Peyer's patch (tissue), 4 donors: ENCODE measurements around the gene TGFB2. TPM values are rescaled to one million over a fixed set of nuclear protein-coding genes. Genes with fewer than 3 reads are reported as not detected.

Experiments used
- DNase-seq, 3 donors: peaks; one replicate each; pipeline ENCODE4 v3.0.0-alpha.2; 2017 to 2019
- H3K27ac ChIP-seq, 4 donors: fragments of 200-600 bp; sonication (generic); one replicate each; pipeline ENCODE4 v1.5.1; 2016 to 2019
- H3K27me3 ChIP-seq, 2 donors: fragments of 200-600 bp; sonication (generic); one replicate each; pipeline ENCODE4 v1.5.1; 2019
- H3K36me3 ChIP-seq, 3 donors: fragments of 200-600 bp; sonication (generic); one replicate each; pipeline ENCODE4 v1.5.1; 2016 to 2019
- H3K4me1 ChIP-seq, 4 donors: fragments of 200-600 bp; sonication (generic); one replicate each; pipeline ENCODE4 v1.5.1; 2016 to 2019
- H3K4me3 ChIP-seq, 4 donors: fragments of 200-600 bp; sonication (generic); 1 replicate in 3 of 4; 2 replicates in 1 of 4; pipeline ENCODE4 v1.5.1; 2016 to 2019; ENCODE audit warnings: mild to moderate bottlenecking in 1 of 4
- H3K9me3 ChIP-seq, 4 donors: fragments of 200-600 bp; sonication (generic); one replicate each; pipeline ENCODE4 v1.5.1; 2016 to 2019; ENCODE audit warnings: mild to moderate bottlenecking in 1 of 4
- POLR2A ChIP-seq, 2 donors: fragments of 450-650 bp; IDR thresholded peaks; one replicate each; pipeline ENCODE4 v1.5.1; 2017; ENCODE audit warnings: antibody characterized with exemption in 2 of 2, mild to moderate bottlenecking in 2 of 2, moderate library complexity in 2 of 2
- total RNA-seq, 4 donors: library from RNA; depleted of rRNA; stranded (reverse); fragments of >200 nt; gene quantifications; one replicate each; pipeline ENCODE4 v1.1.0, GENCODE V29; 2016
- TF ChIP-seq, protein P1 (sequence below), 6 experiments: fragments of 450-650 bp in 4 of 6; fragments of 200-600 bp in 2 of 6; sonication (generic) in 1 of 6; IDR thresholded peaks; one replicate each; pipeline ENCODE4 v1.5.1; 2017 to 2019; ENCODE audit warnings: antibody characterized with exemption in 6 of 6, mild to moderate bottlenecking in 3 of 6, moderate library complexity in 1 of 6

Gene TGFB2
- total RNA-seq, 4 donors from 2014 or later: 0.28 to 1.7 (median 0.54) TPM; not detected in 1

DNA sequence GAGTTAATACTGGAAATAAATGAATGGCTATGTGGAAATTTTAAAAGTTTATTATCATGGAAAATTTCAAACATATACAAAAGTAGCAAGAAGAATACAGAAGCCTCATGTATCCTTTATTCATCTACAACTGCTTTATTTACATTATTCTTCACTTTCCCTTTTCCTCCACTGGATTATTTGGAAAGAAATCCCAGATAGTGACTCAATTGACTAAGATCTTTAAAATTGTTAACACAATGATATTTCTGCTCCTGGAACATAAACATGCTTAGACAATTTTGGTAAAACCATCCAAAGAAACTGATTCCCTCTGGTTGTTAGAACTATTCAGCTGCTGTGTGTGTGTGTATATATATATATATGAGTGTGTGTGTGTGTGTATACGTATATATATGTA is 116.2 kb downstream of the TGFB2 start:
- Histone ChIP-seq H3K27me3 (no peaks in the 10 kb centered on the region), H3K27ac (no peak overlapping the region), H3K4me3 (no peak overlapping the region), H3K9me3 (no peaks in the 10 kb centered on the region), H3K4me1 (peaks cover 0 to 6% (median 0%) of the 10 kb centered on the region in 4 donors), H3K36me3 (no peaks in the 10 kb centered on the region)
- TF ChIP-seq, protein P1, sequence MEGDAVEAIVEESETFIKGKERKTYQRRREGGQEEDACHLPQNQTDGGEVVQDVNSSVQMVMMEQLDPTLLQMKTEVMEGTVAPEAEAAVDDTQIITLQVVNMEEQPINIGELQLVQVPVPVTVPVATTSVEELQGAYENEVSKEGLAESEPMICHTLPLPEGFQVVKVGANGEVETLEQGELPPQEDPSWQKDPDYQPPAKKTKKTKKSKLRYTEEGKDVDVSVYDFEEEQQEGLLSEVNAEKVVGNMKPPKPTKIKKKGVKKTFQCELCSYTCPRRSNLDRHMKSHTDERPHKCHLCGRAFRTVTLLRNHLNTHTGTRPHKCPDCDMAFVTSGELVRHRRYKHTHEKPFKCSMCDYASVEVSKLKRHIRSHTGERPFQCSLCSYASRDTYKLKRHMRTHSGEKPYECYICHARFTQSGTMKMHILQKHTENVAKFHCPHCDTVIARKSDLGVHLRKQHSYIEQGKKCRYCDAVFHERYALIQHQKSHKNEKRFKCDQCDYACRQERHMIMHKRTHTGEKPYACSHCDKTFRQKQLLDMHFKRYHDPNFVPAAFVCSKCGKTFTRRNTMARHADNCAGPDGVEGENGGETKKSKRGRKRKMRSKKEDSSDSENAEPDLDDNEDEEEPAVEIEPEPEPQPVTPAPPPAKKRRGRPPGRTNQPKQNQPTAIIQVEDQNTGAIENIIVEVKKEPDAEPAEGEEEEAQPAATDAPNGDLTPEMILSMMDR (IDR thresholded peaks at IDR 0.05): no peak
- no peak for TF ChIP-seq POLR2A (IDR thresholded peaks at IDR 0.05)
- no peak for DNase-seq

DNA sequence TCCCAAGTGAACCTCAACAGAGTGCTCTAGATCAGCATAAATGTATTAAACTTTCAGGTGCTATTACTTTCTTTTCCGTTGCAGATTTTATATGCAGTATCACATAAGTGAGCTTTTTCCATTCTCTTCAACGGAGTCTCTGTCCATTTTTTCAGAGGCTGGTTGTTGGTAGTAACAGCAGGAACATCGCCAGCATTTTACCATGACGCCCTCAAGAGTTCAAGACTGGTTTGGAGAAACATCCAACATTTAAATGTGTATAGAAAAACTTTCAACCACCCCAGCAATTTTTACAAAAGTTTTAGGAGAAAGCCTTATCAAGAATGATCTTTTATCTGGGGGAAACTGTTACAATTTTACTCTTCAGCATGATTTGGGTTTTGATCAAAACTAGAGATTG is 117.0 kb downstream of the TGFB2 start:
- Histone ChIP-seq H3K27me3 (no peaks in the 10 kb centered on the region), H3K4me1 (peaks cover 0 to 6% (median 0%) of the 10 kb centered on the region in 4 donors), H3K36me3 (no peaks in the 10 kb centered on the region), H3K4me3 (no peak overlapping the region), H3K27ac (peak overlapping the region in 1 of 4 donors; percentile 64), H3K9me3 (no peaks in the 10 kb centered on the region)
- DNase-seq: no peak
- no peak for TF ChIP-seq POLR2A (IDR thresholded peaks at IDR 0.05)
- TF ChIP-seq, protein P1 (IDR thresholded peaks at IDR 0.05): no peak

DNA sequence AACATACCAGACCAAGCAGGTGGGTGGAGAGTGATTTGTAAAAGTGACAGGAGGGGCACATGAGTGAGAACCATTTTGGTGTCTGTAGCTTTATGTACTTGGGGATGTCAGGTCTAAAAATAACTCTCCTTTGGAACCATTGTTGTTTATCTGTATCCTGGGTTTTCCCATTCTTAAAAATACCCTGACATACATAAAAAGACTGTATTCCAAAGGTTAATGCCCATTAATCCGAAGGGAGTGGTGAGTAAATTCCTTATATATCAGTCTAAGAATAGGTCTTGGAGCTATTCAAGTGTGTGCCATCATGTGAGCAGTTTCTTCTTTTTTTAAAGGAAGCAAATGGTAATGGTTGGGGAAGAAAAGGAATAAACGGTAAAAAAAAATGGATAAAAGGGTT is 117.5 kb downstream of the TGFB2 start:
- H3K9me3 ChIP-seq: no peaks in the 10 kb centered on the region
- H3K36me3 ChIP-seq: no peaks in the 10 kb centered on the region
- no peaks in the 10 kb centered on the region for H3K27me3 ChIP-seq
- peak overlapping the region in 1 of 4 donors; percentile 64 for H3K27ac ChIP-seq
- DNase-seq: no peak
- peaks cover 0 to 6% (median 0%) of the 10 kb centered on the region in 4 donors for H3K4me1 ChIP-seq
- TF ChIP-seq POLR2A (IDR thresholded peaks at IDR 0.05): no peak
- TF ChIP-seq, protein P1 (IDR thresholded peaks at IDR 0.05): no peak
- H3K4me3 ChIP-seq: no peak overlapping the region

DNA sequence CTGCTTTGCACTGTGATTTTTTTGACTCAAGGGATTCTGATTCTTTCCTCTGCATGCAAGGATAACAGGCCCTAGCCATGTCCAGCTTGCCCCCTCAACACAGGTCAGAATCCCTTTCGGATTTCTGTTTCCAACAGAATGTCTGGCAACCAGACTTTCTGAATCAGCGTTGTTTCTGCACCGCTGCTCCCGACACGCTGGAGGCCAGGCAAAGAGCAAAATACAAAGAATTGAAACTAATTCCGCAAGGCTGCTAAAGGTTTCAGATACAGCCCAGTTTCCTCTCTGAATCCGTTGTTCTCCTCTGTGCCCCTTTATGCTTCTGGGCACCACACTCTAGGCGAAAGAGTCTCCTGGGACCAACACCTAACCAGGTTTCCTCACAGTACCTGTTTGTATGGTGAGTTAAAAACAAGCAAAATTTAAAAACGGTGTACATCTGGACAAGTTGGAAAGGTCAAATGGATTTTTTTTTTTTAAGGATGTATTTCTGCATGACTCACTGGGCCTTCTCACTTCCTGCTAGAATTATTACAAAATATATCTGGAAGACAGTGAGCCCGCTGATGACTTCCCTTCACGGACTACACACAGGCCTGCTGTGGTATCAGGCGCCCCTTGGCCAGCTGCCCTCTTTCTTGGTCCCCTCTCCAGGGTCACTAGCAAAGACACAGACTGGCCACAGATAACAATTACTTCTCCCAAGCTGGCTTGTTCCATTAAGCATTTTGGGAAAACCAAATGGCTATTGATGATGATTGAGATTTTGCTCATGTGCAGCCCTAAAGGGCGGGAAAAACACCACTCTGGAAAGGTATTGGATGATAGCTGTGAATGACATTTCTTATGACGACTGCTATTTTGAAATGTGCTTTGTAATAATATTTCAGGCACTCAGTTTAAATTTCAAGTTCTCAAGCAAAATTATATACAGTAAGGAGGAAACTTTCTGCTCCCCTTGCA is 118.3 kb downstream of the TGFB2 start:
- DNase-seq: peak in 1 of 3 donors; percentile 54
- peak overlapping the region in 1 of 4 donors; percentile 64 for H3K27ac ChIP-seq
- TF ChIP-seq, protein P1 (IDR thresholded peaks at IDR 0.05): no peak
- no peak for TF ChIP-seq POLR2A (IDR thresholded peaks at IDR 0.05)
- H3K4me1 ChIP-seq: peaks cover 0 to 6% (median 0%) of the 10 kb centered on the region in 4 donors
- no peak overlapping the region for H3K4me3 ChIP-seq
- no peaks in the 10 kb centered on the region for H3K27me3 ChIP-seq
- H3K36me3 ChIP-seq: no peaks in the 10 kb centered on the region
- H3K9me3 ChIP-seq: no peaks in the 10 kb centered on the region

DNA sequence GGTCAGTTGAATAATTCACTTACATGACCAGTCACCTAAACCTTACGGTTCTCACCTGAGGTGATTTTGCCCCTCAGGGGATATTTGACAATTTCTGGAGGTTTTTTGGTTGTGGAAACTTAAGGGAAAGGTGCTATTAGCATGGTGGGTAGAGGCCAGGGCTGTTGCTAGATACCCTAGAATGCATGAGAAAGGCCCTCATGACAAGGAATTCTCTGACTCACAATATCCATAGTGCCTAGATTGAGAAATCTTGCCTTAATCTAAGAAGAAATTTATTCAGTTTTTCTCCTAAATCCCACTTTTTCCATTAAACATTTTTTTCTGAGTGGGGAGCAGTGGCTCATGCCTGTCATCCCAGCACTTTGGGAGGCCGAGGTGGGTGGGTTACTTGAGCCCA is 119.7 kb downstream of the TGFB2 start:
- H3K36me3 ChIP-seq: no peaks in the 10 kb centered on the region
- DNase-seq: no peak
- no peaks in the 10 kb centered on the region for H3K9me3 ChIP-seq
- no peak for TF ChIP-seq POLR2A (IDR thresholded peaks at IDR 0.05)
- TF ChIP-seq, protein P1 (IDR thresholded peaks at IDR 0.05): no peak
- H3K27me3 ChIP-seq: no peaks in the 10 kb centered on the region
- H3K4me1 ChIP-seq: peaks cover 0 to 4% (median 0%) of the 10 kb centered on the region in 4 donors
- no peak overlapping the region for H3K27ac ChIP-seq
- H3K4me3 ChIP-seq: no peak overlapping the region
